ENCODE data around the gene TBX3. TPM values are rescaled to one million over a fixed set of nuclear protein-coding genes. Genes with fewer than 3 reads are reported as not detected.

TBX3 gene
- polyA plus RNA-seq, 1 donor: 78.6 TPM

DNA sequence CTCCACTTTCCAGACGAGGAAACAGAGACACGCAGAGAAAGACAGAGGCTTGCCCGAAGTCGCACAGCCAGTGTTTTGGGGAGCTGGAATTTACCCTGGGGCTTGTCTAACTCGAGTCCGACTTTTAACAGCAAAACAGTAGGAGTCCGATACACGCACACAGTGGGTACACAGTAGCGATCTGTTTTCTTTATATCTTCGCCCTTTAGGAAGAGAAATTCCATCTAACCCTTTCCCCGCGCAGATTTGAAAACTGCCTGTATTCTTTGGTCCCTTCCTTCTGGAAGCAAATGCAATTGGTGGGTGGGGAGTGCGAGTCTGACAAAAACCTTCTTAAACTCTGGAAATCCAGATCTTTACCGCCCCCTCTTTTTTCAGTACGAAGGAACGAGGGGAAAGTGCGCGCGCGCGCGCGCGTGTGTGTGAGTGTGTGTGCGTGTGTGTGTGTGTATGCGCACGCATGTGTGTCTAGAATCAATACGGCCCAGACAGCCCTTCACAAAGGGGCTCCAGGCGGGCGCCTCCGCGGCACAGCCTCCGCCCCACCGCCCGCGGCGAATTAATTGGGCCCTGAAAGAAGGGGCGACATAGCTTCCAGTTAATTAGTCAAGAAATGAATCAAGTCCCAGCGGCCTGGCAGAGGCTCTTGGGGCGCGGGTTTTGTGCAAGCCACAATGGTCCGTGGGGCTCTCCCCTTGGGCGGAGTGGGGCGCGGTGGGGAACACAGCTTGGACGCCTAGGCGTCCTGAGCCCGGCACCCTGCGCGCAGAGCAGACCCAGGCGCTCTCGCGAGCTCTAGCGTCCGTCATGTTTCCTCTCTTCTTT, 14.0 kb upstream of the TBX3 start:
- no peak for DNase-seq

DNA sequence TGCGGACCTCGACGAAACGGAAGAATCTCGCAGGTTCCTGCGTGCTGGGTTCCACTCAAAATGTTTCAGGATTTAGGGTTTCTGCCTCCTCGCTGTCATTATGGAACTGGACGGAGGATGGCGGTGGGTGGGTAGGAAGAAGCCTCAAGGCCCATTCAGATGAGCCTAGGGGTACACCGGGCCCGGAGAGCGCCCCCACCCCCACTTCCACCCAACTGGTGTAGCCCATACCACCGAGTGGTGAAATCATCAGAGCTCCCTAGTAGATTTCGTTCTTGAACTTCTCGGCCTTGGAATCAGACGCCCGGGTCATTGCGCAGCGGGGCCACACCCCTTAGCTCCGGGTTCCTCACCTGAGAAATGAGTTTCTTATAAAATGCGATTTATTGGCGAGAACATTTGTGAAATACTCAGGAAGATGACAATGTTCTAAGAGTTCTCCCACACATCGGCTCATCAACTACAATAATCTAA, 13.3 kb upstream of the TBX3 start:
- DNase-seq: no peak

- no peak for DNase-seq
Observed at GRCh38 chr12:114696443-114697242, 12.7 kb upstream of the TBX3 start.

DNA sequence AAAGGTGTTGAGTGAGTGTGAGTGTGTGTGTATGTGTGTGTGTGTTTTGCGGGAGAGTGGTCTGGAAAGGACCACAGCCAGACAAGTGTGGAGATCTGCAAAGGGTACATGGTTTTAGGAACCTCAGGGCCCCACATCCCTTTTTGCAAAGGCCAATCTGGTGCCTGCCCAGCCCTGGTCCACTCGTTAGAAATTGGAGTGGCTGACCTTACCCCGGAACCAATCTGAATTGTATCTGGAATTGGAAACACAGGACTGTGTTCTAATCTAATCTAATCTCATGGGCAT, 11.3 kb upstream of the TBX3 start:
- no peak for DNase-seq

DNA sequence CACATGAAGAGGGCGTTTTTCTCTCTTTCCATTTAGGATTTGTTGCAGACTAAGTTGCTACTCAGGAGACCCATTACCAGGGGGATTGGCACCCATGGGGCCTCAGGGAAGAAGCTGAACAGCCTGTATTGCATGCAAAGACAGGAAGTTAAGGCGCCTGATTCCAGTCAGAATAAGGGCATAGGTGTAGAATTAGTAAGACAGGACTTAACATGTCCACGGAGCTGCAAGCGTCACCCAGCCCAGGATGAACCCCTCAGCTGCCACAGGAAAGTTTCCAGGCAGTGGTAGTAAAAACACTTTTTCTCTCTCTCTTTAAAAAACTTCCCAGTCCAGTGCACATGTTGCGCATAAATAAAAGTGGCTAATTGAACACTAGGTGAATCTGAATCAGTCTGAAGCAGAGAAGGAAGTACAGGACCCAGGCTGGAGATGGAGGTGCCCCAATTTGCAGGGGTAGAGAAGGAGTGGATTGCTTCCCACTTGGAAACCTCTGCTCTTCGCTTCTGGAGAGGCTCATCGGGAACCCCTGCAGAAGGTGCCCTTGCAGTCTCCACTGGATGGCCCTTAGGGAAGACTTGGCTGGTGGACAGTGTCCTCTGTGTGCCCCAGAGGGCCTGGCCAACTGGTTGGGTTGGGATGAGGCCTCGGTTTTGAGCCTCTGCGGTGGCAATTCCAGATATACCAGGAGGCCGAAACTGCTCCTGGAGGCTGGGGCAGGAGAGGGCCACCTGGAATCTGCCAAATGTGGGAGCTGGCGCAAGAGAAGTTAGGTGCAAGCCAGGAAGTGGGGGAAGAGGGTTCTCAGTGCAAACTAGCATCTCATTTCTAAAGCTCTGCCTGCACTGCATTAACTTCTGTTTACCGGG, 10.7 kb upstream of the TBX3 start:
- DNase-seq: no peak

DNA sequence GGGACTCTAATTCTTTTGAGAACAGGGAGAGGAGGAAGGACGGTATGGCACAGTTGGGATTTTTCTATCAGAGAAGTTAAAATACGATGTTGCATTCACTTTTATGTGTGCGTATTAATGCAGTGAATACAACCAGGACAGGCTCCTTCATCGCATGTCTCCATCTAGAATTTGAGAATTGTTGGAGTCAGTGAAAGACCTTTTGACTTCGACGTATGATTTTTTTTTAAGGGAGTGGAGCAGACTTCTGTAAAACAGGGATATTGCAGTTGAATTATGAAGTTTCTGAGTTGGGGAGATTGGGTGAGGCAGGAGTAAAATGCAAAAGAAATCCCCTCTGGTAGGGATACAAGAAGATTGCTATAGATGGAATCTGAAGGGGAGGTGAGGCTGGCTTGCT, 9.6 kb upstream of the TBX3 start:
- DNase-seq: no peak

DNA sequence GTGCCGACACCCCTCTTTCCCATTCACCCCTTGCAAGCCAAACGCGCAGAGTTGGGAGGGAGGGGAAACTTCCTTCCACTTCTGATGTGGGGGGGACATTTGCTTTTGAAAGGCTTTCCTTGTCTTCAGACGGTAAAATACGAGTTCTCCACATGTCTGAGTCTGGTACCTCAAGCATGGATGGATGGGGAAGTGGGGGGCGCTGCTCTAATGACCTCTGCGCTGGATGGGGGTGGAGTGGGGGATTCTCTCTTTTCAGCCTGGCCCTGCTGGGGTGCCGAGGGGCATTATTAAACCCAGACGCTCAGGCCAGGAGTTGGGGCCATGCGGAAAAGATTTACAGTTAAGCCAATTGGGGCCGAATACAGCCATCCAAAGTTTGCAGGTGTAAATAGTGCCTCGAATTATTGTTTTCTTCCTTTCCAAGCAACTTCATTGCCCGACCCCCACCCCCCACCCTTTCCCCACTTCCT, 9.1 kb upstream of the TBX3 start:
- no peak for DNase-seq

GRCh38 chr12:114692186-114693058, 8.4 kb upstream of the TBX3 start:
- DNase-seq: no peak

DNA sequence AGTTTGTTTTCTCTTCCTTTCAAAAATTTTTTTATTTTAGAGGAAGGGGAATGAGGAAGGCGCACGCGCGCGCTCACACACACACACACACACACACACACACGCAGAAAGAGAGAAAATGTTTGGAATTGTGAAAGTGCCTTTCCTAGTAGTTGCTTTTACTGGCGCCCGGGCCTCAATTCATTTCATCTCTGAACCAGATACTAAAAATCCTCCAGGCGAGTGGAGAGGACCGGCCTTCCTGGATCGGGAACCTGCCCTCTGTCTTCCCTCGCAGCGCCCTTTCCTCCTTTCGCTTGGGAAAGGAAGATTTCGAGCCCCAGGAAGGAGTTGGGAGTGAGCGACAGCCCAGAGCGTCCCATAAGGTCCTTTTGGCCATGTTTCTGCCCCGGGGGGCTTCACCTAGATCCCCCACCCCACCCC, 7.8 kb upstream of the TBX3 start:
- DNase-seq: no peak

- DNase-seq: no peak
Observed at GRCh38 chr12:114691196-114691595, 7.2 kb upstream of the TBX3 start.

DNA sequence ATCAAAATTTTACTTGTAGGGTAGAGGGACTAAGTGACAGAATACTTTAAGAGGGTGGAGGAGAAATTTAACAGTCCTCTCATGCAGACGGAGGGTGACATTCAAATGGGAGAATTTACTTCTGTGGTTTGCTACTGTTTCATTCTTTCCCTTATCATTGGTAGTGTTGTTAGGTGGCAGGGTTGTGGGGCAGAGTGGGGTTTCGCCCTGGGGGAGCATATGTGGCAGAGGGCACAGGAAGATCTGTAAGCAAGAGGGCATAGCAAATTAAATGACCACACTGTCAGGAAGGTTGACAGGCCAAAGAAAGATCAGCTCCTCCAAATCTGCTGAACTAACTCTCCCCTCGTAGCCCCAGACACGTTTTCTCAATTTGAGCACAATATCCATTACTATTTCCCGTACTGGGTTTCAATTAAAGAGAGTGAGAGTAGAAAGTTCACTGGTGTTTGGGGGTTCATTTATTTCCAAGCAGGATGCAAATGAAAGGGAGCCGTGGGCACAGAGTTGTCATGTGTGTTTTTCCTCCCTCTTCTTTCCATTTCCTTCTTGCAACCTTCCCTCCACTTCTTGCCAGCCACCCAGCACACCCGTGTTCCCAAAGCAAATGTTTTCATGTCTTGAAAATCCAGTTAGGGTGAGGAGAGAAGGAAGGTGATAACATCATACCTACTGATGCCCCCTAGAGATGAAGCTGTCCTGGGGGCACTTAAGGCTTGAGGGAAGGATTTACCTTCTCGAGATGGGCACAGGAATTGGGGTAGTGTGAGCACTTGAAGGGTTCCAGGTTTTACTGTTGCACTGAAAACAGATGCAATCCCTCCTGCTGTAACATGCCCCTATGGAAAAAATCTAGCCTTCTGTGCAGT, 6.5 kb upstream of the TBX3 start:
- no peak for DNase-seq

DNA sequence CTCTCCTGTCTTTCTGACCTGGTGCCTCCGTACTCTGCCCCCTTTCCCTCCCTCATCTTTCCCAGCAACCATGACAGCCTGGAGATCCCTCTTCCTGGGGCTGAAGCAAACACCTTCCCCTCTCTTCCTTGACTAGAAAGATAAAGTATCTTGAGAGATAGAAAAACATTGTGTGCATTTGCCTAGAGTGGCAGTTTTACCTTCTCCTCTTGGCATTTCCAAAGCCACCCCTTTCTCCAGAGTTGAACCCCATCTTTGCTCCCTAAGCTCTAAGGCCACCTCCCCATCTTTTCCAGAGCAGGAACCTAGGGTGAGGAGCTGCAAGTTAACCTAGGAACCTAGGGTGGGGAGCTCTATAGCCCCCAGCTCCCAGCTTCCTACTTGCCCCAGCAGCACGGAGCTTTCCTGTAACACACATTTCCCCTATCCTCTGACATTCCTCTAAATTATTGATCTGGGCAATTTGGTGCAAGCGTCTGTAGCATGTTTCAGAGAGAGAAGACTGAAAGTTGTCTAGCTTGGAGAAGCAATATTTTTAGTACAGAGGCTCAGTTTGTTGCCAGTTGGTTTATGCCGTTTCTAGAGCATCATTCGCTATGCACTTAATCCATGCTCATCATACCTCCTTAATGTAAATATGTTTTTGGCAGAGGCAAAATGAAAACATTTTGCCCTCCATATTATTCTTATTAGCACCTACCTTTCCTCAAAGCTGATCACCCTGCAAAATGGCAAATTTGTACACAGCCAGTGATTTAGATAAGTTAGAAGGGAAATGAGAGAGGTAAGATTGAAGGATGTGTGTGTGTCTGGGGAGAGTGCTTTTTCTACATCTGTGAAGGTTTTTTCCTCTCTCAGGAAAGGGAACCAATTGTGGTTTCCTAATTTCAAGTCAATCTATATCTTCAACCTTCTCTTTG, 5.4 kb upstream of the TBX3 start:
- DNase-seq: no peak

DNA sequence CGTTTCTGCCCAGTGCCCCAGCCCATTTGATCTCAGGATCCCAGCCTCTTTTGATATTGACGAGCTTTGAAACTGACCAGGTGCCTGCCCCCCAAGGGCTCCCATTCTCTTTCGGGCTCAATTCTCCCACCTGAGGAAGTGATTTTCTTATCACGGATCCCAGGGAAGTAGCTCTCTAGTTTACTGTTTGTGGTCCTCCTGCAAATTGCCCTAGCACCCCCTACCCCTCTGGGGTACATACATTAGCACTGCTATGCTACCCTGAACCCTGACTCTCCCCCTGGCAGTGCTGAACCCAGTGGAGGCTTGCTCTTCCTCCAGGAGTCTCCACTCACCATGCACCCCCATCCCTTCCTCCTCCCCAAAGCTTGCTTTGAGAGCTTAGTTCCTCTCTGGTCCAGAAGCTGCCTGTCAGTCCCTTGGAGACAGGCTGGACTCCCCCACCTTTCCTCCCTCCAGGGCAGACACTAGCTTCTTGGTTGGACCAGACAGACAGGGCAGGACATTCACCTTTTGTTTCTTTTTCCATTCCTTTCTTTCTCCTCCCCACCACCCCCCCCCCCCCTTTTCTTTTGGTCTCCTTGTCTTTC, 4.4 kb upstream of the TBX3 start:
- DNase-seq: no peak

DNA sequence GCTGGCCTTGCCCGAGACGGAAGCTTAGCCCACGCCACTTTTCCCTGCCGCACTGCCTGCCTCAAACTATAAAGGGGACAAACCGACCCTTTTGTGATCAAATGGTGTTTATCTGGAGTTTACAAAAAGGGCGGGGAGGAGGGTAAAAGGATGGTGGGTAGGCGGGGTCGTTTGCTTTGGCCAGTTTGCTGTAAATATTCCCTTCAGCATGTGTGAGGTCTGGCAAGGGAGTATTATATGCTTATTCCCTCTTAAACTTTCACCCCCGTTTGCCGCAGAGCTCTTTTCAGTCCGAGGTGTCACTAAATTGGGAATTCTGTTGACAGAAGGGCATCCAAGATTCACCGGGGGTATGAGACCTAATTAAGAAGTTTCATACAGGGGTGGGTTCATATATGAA, 3.8 kb upstream of the TBX3 start:
- no peak for DNase-seq

- no peak for DNase-seq
Observed at GRCh38 chr12:114686773-114687500, 3.0 kb upstream of the TBX3 start.

DNA sequence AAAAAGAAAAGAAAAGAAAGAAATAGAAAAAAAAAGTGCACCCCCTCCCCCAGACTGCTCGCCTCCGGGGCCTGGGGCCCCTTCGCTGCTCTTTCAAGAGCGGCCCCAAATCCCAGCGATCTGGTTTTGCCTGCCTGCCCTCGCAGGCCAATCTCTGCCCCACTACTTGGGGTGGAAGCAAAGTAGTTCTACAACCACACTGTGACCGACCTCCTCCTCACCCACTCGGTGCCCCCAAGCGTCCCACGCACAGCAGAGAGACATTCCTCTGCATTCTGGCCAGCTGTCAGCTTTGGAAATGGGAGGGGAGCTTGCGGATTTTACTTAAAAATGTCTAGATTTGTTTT, 2.4 kb upstream of the TBX3 start:
- DNase-seq: no peak

GRCh38 chr12:114685869-114686268, 1.9 kb upstream of the TBX3 start:
- DNase-seq: no peak

GRCh38 chr12:114685320-114685781, 1.4 kb upstream of the TBX3 start:
- DNase-seq: no peak
